AG04450 (cell line): ENCODE data around the gene DEUP1. TPM values are rescaled to one million over a fixed set of nuclear protein-coding genes. Genes with fewer than 3 reads are reported as not detected.

Experiments used
- CTCF ChIA-PET: fragments of 300-600, 350-600 bp; formaldehyde crosslinking; extraction: SDS; loops from one replicate; lab custom pipeline; 2022; ENCODE audit warnings: antibody characterized with exemption, inconsistent platforms; lab: Charles Lee
- POLR2A ChIA-PET: fragments of 350-600 bp; formaldehyde crosslinking; extraction: SDS; loops from one replicate; lab custom pipeline; 2021; ENCODE audit warnings: antibody characterized with exemption, inconsistent platforms; lab: Yijun Ruan, JAX
- DNase-seq: peaks from one replicate; pipeline ENCODE4 v3.0.0-alpha.2; 2011; ENCODE audit warnings: low read depth, low spot score
- H3K27ac ChIP-seq: one replicate; pipeline ENCODE4 v1.5.1; 2012; ENCODE audit warnings: low read depth, low read length, control low read depth
- H3K27me3 ChIP-seq: one replicate; pipeline ENCODE4 v1.6.0; 2012; ENCODE audit warnings: low read length; ENCODE audit not compliant: control insufficient read depth, insufficient read depth
- H3K4me3 ChIP-seq: 2 replicates; pipeline ENCODE4 v1.5.1; 2011; ENCODE audit warnings: mild to moderate bottlenecking, low read depth, low read length, control low read depth
- H3K9me3 ChIP-seq: 2 replicates; pipeline ENCODE4 v1.5.1; 2012; ENCODE audit warnings: low read length; ENCODE audit not compliant: control insufficient read depth, insufficient read depth
- CTCF ChIP-seq: IDR thresholded peaks from 2 replicates; pipeline ENCODE4 v1.5.1; 2011; ENCODE audit warnings: low read depth, low read length, control low read depth, inconsistent platforms
- polyA plus RNA-seq: library from polyadenylated mRNA; depleted of rRNA; stranded (reverse); fragments of >200 nt; gene quantifications from 2 replicates; pipeline ENCODE4 v1.2.3, GENCODE V29; 2011

Gene DEUP1
- polyA plus RNA-seq, 1 experiment: not detected

GRCh38 chr11:93368022-93368421 lies 37.5 kb downstream of the DEUP1 start:
- Histone ChIP-seq H3K4me3 (no peak overlapping the region), H3K27me3 (no peaks in the 10 kb centered on the region), H3K9me3 (no peaks in the 10 kb centered on the region), H3K27ac (no peak overlapping the region)
- no peak for TF ChIP-seq CTCF
- POLR2A ChIA-PET: no interaction called here
- DNase-seq: no peak
- CTCF ChIA-PET: no interaction called here

- no peak for TF ChIP-seq CTCF
- DNase-seq: no peak
- no peak overlapping the region for H3K4me3 ChIP-seq
- H3K27me3 ChIP-seq: no peaks in the 10 kb centered on the region
- H3K9me3 ChIP-seq: no peaks in the 10 kb centered on the region
- ChIA-PET POLR2A (no interaction called here), CTCF (no interaction called here)
- no peak overlapping the region for H3K27ac ChIP-seq
Measured at GRCh38 chr11:93370260-93370659, 39.7 kb downstream of the DEUP1 start.

GRCh38 chr11:93389737-93390136 lies 59.2 kb downstream of the DEUP1 start:
- H3K4me3 ChIP-seq: no peak overlapping the region
- H3K9me3 ChIP-seq: no peaks in the 10 kb centered on the region
- H3K27me3 ChIP-seq: no peaks in the 10 kb centered on the region
- CTCF ChIA-PET: interaction anchor here (0.5 to 1.1 kb wide), 2 partner anchors 11 to 644 kb away, joined by 3 read pairs; no protein-coding TSS in a partner anchor
- POLR2A ChIA-PET: no interaction called here
- H3K27ac ChIP-seq: no peak overlapping the region
- no peak for TF ChIP-seq CTCF
- no peak for DNase-seq

- no peak for TF ChIP-seq CTCF
- DNase-seq: no peak
- no peak overlapping the region for H3K27ac ChIP-seq
- no peaks in the 10 kb centered on the region for H3K27me3 ChIP-seq
- POLR2A ChIA-PET: no interaction called here
- CTCF ChIA-PET: no interaction called here
- H3K4me3 ChIP-seq: no peak overlapping the region
- no peaks in the 10 kb centered on the region for H3K9me3 ChIP-seq
Measured at GRCh38 chr11:93392867-93393266, 62.3 kb downstream of the DEUP1 start.

- no peaks in the 10 kb centered on the region for H3K27me3 ChIP-seq
- DNase-seq: no peak
- POLR2A ChIA-PET: no interaction called here
- H3K9me3 ChIP-seq: no peaks in the 10 kb centered on the region
- H3K4me3 ChIP-seq: no peak overlapping the region
- no peak for TF ChIP-seq CTCF
- no peak overlapping the region for H3K27ac ChIP-seq
- CTCF ChIA-PET: no interaction called here
Measured at GRCh38 chr11:93393386-93393785, 62.8 kb downstream of the DEUP1 start.
